ENCODE results near the gene JARID2.

JARID2 gene

GRCh38 chr6:15339081-15339480 lies 93.2 kb downstream of the JARID2 start:
- no peak for DNase-seq

- DNase-seq: no peak
Measured at GRCh38 chr6:15340105-15340601, 94.3 kb downstream of the JARID2 start.

DNA sequence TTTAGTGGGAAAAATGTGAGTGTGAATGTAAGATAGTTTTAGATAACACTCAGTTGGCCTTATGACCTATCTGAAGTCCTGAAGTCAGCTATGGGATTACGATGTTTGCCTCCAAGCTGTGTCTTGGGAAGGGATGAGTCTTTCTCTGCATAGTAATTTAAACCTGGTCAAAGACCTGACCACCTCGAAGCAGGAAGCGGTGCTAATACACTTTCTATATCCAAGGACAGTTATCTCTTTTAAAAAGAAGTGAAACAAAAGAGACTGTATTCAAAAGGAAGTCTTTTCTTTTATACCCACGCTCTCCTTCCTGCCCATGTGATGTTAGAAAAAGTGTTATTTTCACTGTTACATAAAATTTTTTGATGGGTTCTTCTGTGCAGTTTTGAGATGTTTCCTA lies 94.9 kb downstream of the JARID2 start:
- DNase-seq: no peak

DNA sequence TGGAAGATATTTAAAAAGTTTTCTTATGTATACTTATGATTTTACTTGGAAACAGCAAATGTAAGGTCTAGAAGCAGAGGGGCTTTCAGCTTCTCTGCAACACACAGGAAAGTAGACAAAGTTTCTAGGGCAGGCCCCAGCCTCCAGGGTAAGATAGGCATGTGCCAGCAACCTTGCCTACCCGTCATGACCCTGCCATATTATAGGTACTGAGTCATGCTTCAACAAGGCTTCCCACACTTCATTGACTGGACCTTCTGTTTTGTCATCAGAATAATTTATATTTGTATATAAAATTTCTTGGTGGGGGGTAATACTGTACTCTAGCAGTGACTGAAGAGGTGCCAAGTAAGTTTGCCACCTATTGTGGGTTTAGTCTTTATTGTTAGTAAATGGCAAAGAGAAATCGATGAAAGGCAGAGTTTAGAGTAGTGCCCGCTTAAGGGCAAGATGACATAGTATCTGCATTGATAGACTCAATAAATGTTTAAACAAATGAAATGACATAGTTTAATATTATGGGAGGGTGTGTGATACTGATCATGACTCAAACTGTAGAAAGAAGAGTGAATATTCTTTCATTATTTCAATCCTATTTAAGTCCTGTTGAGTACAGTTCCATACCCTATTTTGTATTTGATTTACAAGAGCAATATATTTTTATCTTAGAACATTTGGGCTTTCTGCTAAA lies 95.6 kb downstream of the JARID2 start:
- DNase-seq: no peak

DNA sequence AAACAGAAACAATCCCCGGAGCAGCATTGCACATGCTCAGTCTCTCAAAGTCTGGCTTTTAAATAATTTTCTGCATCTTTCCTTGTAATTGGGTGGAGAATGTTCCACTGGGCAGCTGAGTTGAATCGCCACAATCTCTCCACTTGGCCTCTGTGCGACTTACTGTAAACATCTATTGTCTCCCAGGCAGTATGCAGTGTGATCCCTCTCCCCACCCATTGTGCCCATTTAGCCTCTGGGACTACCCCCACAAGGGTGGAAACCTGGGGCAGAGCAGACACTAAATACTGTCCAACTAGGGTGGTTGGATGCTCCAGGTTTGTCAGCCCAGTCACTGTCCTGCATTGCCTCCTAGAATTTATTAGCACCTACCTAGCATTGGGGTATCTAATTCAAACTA lies 96.2 kb downstream of the JARID2 start:
- DNase-seq: no peak

DNA sequence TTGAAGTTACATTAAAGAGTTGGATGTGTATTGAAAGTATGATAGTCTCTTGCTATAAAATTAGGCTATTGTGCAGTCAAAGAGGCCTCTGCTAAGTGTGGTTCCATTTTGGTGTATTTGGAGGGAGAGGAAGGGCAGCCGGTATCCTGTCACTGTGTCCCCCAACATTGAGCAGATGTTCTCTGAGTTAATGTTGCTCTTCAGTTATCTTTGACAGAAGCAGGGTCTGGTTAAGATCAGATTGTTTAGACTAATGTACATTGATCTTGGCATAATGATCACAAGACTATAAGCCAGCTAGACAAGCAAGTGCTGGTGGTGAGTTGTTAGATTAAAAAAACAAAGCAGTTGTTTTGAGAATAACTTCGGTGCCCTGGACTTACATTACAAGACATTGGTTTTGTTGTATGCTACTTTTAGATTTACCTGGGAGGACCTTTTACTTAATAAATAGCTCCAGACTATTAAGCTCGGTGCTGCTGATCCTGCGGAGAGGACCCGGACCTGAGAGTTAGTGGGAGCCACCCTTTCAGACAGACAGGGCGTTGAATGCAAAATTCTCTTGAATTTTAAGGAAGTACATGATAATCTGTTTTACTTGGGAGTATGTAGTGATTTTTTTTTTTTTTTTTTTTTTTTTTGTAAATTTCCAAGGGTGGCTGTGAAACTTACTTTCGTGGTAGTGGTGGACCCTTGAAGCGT lies 97.8 kb downstream of the JARID2 start:
- no peak for DNase-seq

DNA sequence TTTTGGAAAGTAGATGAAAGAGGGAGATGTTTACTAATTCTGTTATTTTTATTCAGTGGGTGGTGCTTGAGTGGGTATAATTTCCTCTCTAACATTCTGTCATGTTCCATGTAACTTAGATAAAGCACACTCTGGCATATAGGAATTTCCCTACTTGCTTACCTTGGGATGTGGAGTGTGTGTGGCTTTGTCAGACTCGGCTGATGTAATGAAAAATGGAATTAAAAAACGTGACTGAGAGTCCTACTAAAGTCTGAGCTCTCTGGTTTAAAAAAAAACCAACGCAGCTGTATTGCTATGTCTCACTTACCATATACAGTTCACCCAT lies 98.3 kb downstream of the JARID2 start:
- DNase-seq: no peak

DNA sequence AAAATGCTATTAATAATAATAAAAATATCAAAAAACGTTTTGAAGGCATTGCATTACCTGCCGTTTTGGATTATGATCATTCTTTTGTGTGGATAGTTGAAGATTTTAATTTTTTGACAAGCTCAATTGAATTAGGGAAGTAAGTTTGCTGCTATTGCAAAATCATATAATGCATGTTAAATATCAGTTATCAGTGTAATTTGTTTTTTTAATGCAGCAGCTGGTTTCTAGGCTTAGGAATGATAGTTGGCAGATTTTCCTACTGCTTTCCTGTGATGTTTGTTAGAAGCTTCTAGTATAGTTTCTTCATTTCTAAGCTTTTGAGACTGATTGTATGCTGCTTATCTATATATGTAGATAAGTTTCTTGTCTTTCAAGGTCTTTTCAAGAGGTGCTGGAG lies 99.0 kb downstream of the JARID2 start:
- DNase-seq: no peak

GRCh38 chr6:15346315-15346714 lies 100.4 kb downstream of the JARID2 start:
- no peak for DNase-seq

DNA sequence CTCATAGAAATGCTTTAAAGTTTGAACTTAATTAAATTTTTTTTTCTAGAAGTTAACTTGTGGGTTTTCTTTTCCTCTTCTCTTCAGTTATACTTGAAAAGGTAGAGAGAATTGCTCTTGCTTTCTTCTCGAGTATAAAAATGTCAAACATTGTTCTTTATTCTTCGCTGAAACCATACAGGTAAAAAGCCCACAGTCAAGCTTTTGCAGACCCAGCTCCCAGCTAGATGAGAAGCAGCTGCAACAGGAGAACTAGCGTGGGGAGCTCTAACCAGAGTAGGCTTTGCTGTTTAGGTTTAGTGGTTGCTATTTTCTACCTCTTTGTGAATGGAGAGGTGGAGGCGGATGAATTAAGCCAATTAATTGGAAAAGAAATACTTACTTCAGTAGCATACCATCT lies 102.7 kb downstream of the JARID2 start:
- no peak for DNase-seq

GRCh38 chr6:15349379-15349778 lies 103.5 kb downstream of the JARID2 start:
- no peak for DNase-seq

DNA sequence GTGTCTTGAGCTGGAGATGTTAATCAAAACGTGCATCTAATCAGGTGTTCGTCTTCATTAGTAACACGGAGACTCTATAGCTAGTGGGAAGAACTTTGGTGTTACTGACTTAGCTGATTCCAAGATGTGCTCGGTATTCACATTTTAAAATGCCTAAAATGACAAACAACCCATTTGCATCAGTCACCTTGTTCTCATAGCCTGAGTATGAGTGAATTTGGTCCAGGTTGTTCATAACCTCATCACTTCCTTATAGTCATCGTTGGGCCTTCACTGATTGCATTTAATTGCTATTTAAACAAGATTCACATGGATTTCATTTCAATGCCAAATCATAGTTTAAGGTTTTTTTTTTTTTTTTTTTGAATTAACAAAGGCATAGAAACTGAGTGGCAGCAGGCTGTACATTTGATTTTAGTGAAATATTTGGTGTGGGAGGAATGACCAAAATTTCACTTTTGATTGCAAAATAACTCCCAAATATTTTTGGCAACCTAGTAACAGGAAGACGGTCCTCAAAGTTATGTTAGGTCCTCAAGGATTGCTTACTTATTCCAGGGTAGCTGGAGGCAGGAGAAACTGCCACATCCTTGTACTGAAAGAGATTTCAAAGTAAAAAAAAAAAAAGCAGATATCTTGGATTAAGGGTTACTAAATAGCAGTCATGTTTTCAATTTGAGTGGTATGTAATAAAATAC lies 104.7 kb downstream of the JARID2 start:
- no peak for DNase-seq

DNA sequence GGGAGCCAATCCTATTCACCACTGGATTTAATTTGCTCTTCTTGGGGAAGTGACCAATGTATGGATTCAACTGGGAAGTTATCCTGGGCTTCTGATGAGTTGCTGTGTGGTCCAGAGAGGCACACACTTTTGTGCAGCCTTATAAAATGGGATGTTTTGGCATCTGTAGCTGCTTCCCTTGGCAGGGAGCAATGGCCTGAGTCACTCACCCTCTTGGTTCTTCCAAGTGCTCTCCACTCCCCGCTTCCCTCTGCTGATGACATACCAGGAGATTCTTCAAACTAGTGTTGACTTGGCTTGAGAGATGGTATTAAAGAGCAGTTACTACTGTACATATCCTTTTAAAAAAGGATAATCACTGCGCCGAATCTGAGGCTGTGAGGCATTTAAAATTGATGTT lies 105.8 kb downstream of the JARID2 start:
- no peak for DNase-seq

DNA sequence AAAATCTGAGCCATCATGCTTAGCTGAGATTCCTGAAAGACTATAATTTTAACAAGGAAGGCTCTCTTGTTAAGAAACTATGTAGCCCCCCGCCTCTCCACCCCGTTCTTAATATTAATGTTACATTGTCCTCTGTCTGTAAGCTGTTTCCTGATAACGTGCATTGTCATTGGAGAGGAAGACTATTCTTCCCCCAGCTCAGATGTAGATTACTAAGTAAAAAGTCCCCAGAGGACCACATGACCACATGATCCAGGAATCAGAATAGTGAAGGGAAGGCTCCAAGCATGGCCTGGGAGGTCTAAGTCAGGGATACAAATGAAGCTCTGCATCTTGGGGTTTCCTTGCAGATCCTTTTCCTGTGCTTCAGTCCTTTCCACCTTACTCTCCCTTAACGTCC lies 106.4 kb downstream of the JARID2 start:
- DNase-seq: no peak

GRCh38 chr6:15352845-15353244 lies 107.0 kb downstream of the JARID2 start:
- DNase-seq: no peak

DNA sequence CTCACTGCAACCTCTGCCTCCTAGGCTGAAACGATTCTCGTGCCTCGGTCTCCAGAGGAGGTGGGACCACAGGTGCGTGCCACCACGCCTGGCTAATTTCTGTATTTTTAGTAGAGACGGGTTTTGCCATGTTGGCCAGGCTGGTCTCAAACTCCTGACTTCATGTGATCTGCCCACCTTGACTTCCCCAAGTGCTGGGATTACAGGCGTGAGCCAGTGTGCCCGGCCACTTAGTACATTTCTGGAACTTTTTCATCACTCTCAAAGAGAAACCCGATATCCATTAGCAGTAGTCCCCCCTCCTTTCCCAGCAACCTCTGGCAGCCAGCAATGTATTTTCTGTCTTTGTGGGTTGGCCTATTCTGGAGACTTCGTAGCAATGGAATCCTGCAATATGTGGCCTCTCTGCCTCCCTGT lies 109.8 kb downstream of the JARID2 start:
- no peak for DNase-seq

GRCh38 chr6:15356179-15356578 lies 110.3 kb downstream of the JARID2 start:
- no peak for DNase-seq

DNA sequence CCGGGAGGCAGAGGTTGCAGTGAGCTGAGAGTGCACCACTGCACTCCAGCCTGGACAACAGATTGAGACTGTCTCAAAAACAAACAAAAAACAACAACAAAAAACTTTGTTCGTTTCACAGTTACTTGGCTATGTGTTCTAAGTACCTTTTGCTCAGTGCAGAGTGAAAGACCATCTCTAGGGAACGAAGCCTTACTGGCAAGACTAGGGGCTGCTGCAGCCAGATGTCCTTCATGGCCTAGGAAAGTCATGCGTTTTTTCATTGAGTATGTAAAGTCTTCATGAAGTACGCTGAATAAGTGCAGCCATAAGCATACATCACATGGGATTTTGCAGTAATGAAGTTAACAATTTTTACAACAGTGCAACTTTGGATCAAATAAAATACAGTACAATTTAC lies 111.1 kb downstream of the JARID2 start:
- no peak for DNase-seq

GRCh38 chr6:15357782-15358181 lies 111.9 kb downstream of the JARID2 start:
- no peak for DNase-seq

DNA sequence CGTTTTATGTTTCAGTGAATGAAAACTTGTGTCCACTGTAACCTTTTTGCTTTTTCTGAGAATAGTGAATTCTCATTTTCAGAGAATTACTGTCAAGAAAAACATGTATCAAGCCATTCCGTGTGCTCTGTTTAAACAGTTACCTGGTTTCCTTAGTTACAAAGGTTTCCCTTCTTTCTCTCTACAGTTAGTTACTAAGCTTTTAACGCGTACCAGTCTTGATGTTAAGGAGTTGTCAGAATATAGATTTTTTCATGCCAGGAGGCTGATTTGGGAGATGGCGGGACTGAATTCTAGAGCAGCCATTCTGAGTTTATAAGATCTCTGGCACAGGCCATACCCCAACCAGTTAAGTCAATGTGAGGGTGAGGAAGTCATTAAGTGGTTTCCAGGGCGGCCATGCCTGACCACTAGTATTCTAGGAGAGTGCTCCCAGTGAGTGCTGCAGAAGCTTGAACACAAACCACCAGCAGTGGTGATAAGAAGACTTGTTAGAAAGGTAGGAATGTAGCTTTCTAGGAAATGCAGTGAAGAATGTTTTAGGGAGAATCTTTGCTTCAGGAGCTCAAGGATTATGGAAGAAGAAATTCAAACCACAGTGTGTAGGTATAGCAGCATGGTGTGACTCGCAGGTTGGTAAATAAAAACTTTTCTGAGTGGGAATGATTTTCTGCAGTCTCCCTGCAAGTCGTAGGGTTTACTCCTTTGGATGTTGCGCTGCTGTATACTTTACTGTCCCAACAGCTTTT lies 112.9 kb downstream of the JARID2 start:
- DNase-seq: no peak

- no peak for DNase-seq
Measured at GRCh38 chr6:15359335-15359862, 113.5 kb downstream of the JARID2 start.

DNA sequence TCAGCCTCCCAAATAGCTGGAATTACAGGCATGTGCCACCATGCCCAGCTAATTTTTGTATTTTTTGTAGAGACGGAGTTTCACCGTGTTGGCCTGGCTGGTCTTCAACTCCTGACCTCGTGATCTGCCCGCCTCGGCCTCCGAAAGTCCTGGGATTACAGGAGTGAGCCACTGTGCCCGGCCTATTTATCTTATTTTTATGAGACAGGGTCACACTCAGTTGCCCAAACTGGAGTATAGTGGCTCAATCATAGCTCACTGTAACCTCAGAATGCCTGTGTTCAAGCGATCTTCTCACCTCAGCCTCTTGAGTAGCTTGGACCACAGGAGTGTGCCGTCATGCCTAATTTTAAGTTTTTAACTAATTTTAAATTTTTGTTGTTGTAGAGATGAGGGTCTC lies 114.4 kb downstream of the JARID2 start:
- DNase-seq: no peak

DNA sequence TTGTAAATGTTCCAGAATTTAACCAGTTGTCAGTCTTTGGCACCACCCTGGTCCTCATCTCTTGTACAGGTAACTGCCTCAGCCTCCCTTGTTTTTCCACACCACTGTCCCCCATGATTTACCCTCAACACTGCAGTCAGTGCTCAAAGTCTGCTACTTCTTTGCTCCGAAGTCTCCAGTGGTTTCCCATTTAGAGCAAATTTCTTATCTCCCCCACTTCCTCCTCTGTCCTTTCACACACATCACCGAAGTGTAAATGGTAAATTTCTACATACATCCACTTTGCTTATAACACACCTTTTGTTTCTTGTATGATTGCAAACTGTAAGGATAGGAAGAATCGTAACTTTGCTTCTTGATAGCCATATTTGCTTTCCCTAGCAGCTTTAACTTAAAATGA lies 115.3 kb downstream of the JARID2 start:
- no peak for DNase-seq
